GM19452 (cell line): ENCODE results near the gene HDAC8.
A peak's percentile ranks its signal among the peaks of the same experiment; 100 is the strongest.
"Not testable (repeated sequence)": the region's sequence is repeated elsewhere in the genome, so short reads cannot be mapped to it uniquely, and the experiment has no call there.

Experiments
- ATAC-seq: cut with Tn5 transposase; IDR thresholded peaks from one replicate; pipeline ENCODE4 v1.9.1; 2021; ENCODE audit not compliant: unreplicated experiment

Gene HDAC8

GRCh38 chrX:72572248-72573157 lies at the start of gene HDAC8:
HDAC8 (minus strand) TSS chrX:72572843; CDS start chrX:72572761, 82 bp downstream.
- ATAC-seq: peak; percentile 98

DNA sequence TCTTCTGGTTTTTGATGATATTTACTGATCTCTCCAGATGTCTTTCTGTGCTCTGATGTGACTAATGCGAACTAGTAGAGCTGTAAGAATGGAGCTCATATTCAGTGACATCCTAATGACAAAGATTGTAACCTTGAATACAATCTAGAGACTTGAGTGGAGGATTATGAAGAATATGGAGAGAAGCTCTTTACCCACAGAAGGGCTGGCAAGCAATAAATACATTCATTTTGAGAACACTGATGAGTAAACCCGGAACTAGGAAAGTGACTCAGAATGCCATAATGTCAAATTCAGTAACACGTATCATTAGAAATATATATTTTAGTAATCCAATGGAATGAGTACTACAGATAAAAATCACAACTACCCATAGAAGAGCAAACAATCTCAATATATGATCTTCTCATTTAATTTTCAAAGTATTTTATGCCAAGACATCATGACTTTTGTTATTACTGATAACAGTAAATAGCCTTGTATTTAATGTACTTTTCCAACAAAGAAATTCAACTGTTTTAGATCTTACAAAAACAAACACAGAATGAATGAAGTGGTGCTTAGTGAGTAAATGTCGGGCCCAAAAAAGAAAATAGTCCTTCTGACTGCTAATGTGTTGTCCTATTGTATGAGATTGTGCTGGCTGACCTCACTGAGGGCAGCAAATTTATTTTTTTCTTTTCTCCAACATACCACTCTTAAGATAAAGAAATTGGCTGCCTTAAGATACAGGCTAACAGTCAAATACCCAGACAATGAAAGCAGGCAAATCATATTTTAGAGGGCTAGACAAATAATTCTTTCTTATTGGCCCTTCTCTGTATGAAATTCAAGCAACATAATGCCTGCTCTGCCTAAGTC lies 49.2 kb upstream of the HDAC8 start:
- peak; percentile 86 for ATAC-seq

- peak; percentile 28 for ATAC-seq
Observed at GRCh38 chrX:72621163-72621562, 48.5 kb upstream of the HDAC8 start.

GRCh38 chrX:72620550-72621145 lies 48.0 kb upstream of the HDAC8 start:
- no peak for ATAC-seq

GRCh38 chrX:72609313-72609712 lies 36.7 kb upstream of the HDAC8 start:
- ATAC-seq: no peak

DNA sequence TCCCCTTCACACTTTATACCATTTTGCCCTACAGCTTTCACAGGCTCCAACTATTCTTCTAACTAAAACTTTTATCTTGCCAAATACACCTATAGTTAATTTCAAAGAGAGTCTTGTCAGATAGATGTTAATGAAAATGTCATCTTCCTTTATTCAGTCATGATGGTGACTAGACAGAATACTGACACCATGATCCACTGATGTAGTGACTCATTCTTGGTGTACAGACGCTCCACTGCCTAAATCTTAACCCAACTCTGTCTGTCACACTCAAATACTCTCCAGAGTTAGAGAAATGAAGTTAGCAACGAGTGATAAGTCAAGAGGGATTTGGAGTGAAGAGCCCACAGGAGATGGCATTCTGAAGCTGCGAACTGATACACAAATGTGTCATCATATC lies 32.1 kb upstream of the HDAC8 start:
- ATAC-seq: no peak

DNA sequence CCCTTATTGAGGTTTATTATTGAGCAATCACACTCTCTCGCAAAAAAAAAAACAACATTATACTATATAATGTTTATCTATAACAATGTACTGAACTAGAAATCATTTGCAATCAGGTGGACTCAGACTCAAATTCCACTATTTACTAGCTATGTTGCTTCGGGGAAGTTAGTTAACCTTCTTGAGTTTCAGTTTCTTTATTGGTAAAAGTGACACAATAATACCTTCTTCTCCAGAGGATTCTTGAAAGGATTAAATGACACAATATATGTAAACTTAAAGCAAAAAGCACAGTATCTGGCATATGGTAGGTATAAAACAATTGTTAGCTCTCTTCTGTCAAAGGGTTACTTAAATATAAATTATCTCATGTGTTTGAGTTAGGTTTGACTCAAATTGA lies 31.5 kb upstream of the HDAC8 start:
- no peak for ATAC-seq

DNA sequence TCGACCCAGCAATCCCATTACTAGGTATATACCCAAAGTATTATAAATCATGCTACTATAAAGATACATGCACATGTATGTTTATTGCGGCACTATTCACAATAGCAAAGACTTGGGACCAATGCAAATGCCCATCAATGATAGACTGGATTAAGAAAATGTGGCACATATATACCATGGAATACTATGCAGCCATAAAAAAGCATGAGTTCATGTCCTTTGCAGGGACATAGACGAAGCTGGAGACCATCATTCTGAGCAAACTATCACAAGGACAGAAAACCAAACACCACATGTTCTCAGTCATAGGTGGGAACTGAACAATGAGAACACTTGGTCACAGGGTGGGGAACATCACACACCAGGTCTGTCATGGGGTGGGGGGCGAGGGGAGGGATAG lies 18.4 kb upstream of the HDAC8 start:
- not testable (repeated sequence) for ATAC-seq

DNA sequence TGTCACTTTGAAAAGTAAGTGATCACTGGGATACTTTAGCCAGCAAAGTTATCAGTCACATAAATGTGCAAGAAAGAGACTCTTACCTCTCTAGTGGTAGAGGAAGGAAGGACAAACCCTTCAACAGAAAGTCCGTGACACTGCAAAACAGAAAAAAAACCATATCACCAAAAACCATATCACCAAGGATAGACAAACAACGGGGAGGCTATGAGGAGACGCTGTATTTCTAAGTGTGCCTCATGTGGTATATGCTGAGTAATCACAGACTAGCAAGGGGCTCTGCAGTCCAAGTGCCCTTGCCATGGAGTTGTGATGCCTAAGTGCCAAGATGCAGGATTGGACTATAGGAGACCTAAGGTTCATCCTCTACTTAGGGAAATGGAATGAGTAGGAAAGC lies 11.5 kb upstream of the HDAC8 start:
- no peak for ATAC-seq

GRCh38 chrX:72576141-72576894 lies 3.7 kb upstream of the HDAC8 start:
- no peak for ATAC-seq

DNA sequence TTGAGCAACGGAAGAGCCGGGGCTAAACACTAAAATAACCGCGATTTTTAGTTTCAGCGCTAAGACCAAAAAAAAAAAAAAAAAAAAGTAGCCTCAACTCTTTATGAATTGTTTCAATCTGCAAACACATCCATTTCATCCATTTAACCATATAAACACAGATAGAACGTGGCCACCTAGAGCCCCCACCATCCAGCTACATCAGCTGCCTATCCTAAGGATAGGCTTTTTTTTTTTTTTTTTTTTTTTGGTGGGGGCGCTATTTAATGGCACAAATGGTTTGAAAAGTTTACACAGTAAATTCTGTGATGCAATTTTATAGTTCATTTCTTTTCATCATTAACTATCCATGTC lies 492 bp upstream of the HDAC8 start:
- peak; percentile 37 for ATAC-seq

GRCh38 chrX:72569786-72570185 lies 2.9 kb downstream of the HDAC8 start:
- no peak for ATAC-seq

DNA sequence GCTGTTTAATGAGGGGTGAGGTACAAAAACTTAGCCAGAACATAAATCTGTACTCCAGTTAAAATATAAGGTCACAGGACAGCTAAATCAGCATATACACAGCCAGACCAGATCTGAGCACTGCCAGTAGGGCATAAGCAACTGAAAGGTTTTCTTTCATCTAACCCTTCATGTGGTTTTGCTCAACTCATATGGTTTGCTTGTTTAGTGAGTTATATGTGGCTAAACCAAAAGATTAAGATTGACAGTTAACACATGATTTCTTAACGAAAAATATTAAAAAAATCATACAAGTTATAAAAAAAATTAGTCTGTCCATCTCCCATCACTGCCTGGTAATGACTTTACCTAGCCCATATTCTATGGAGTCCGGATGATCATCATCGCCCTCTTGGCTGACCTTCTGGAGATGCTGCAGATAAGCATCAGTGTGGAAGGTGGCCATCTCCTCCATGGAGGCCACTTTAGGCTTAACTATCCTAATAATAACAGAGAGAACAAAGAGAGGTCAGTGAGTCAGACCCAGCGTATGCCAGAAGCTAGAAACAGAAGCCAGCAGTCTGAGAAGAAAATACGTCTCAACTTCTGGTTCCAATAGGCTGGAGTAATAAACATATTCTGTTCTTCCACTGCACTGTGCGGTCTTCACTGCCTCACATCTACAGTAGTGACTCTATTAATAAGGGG lies 4.1 kb downstream of the HDAC8 start:
- no peak for ATAC-seq

GRCh38 chrX:72566448-72566847 lies 6.2 kb downstream of the HDAC8 start:
- no peak for ATAC-seq

GRCh38 chrX:72559655-72560054 lies 13.0 kb downstream of the HDAC8 start:
- not testable (repeated sequence) for ATAC-seq

- ATAC-seq: no peak
Observed at GRCh38 chrX:72554448-72555140, 18.0 kb downstream of the HDAC8 start.

- ATAC-seq: not testable (repeated sequence)
Observed at GRCh38 chrX:72552443-72552842, 20.2 kb downstream of the HDAC8 start.

DNA sequence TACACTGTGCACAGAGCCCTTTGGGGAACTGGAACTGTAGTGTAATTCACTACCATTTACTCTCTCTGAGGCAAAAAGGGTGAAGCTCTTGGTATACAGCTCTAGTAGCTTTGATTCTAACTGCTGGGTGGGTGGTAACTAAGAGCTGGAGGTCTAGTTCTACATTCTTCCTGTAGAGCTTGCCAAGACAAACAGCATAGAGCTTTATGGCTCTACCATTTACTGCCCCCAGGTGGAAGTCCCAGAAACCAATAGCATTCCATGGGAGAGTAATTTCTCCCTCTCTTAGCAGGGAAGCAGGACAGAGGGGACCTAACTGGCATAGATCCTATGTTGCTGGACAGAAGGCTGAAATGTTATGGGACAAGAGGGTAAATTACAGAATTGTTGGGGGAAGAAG lies 26.7 kb downstream of the HDAC8 start:
- no peak for ATAC-seq

- no peak for ATAC-seq
Observed at GRCh38 chrX:72540318-72540717, 32.3 kb downstream of the HDAC8 start.

GRCh38 chrX:72539822-72540221 lies 32.8 kb downstream of the HDAC8 start:
- ATAC-seq: no peak
